ENCODE measurements around the gene NPLOC4. TPM values are rescaled to one million over a fixed set of nuclear protein-coding genes. Genes with fewer than 3 reads are reported as not detected.

The NPLOC4 gene
- total and polyA plus RNA-seq, 9 of the 15 experiments (the other 6 are each of a cell fraction or from before 2014, with no cell fraction given): 1.5 to 116 (median 64.5) TPM

DNA sequence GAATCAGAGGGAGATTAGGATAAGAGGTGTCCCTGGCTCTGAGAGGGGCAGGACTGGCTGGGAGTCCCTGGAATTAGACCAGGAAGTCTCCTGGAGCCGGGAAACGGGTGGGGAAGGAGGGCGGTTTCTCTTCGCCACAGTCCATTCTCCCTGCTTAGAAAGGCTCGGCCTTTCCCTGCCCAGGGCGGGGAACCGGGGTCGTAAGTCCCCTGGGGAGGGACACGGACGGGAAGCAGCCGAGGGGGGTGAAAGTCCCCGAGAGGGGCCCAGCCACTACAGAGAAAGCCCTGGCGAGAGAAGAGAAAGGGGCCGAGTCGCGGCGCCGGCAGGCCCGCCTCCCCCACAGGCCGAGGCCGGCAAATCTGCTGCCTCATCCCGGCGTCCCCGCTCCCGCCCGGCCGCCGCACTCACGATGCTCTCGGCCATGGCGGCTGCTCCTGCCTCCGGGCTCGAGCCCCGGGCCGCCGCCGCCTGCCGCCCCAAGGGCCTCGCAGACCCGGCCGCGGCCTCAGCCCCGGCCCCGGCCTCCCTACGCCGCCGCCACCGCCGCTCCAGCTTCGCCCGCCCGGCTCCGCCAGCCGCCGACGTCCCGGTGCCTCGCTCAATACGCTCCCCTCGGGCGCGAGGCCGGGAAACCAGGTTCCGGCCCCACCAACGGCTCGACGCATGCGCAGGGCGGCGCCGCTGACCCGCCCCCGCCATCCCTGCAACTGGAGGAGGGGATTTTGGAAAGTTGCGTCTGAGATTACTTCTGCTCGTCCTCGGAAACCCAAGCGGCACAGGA, at the start of gene NPLOC4, which contains the start of gene TSPAN10 (continued):
- no peak for TF ChIP-seq FIP1L1 (IDR thresholded peaks at IDR 0.05; ENCODE audit: low read depth, low read length, poor library complexity, severe bottlenecking)
- TF ChIP-seq TAF1 (IDR thresholded peaks at IDR 0.05; ENCODE audit: control insufficient read depth, extremely low read depth, insufficient read depth, low read length, severe bottlenecking): peak; percentile 98
- TF ChIP-seq, protein P1, sequence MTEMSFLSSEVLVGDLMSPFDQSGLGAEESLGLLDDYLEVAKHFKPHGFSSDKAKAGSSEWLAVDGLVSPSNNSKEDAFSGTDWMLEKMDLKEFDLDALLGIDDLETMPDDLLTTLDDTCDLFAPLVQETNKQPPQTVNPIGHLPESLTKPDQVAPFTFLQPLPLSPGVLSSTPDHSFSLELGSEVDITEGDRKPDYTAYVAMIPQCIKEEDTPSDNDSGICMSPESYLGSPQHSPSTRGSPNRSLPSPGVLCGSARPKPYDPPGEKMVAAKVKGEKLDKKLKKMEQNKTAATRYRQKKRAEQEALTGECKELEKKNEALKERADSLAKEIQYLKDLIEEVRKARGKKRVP (CRISPR knock-in tag; IDR thresholded peaks at IDR 0.05): 0 out of 2 replicates have a peak, but pooled peaks have one; percentile 12
- TF ChIP-seq, protein P2, sequence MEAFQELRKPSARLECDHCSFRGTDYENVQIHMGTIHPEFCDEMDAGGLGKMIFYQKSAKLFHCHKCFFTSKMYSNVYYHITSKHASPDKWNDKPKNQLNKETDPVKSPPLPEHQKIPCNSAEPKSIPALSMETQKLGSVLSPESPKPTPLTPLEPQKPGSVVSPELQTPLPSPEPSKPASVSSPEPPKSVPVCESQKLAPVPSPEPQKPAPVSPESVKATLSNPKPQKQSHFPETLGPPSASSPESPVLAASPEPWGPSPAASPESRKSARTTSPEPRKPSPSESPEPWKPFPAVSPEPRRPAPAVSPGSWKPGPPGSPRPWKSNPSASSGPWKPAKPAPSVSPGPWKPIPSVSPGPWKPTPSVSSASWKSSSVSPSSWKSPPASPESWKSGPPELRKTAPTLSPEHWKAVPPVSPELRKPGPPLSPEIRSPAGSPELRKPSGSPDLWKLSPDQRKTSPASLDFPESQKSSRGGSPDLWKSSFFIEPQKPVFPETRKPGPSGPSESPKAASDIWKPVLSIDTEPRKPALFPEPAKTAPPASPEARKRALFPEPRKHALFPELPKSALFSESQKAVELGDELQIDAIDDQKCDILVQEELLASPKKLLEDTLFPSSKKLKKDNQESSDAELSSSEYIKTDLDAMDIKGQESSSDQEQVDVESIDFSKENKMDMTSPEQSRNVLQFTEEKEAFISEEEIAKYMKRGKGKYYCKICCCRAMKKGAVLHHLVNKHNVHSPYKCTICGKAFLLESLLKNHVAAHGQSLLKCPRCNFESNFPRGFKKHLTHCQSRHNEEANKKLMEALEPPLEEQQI (IDR thresholded peaks at IDR 0.05): no peak
- no peak for TF ChIP-seq ZNF551 (CRISPR knock-in tag; IDR thresholded peaks at IDR 0.05)
- no peak for TF ChIP-seq NFYB (IDR thresholded peaks at IDR 0.05; ENCODE audit: extremely low read depth, insufficient read length)
- no peak for TF ChIP-seq STAT5A (IDR thresholded peaks at IDR 0.05; ENCODE audit: borderline replicate concordance, low read length)
- TF ChIP-seq ZNF184 (CRISPR knock-in tag; IDR thresholded peaks at IDR 0.05): no peak
- TF ChIP-seq XRCC3 (IDR thresholded peaks at IDR 0.05): no peak
- no peak for TF ChIP-seq RBM39 (optimal IDR thresholded peaks at IDR 0.05; ENCODE audit: low read depth, low read length)
- TF ChIP-seq, protein P3, sequence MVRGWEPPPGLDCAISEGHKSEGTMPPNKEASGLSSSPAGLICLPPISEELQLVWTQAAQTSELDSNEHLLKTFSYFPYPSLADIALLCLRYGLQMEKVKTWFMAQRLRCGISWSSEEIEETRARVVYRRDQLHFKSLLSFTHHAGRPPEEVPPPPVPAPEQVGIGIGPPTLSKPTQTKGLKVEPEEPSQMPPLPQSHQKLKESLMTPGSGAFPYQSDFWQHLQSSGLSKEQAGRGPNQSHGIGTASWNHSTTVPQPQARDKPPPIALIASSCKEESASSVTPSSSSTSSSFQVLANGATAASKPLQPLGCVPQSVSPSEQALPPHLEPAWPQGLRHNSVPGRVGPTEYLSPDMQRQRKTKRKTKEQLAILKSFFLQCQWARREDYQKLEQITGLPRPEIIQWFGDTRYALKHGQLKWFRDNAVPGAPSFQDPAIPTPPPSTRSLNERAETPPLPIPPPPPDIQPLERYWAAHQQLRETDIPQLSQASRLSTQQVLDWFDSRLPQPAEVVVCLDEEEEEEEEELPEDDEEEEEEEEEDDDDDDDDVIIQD (CRISPR knock-in tag; IDR thresholded peaks at IDR 0.05): no peak
- TF ChIP-seq CBFA2T3 (IDR thresholded peaks at IDR 0.05): no peak
- no peak for TF ChIP-seq HSF4 (CRISPR knock-in tag; IDR thresholded peaks at IDR 0.05; ENCODE audit: borderline replicate concordance)
- TF ChIP-seq SMAD2 (IDR thresholded peaks at IDR 0.05; ENCODE audit: low read depth, low read length): no peak
- TF ChIP-seq SREBF2 (CRISPR knock-in tag; IDR thresholded peaks at IDR 0.05): no peak
- TF ChIP-seq XRCC4 (IDR thresholded peaks at IDR 0.05; ENCODE audit: extremely low read depth, insufficient read depth, insufficient read length): no peak
- TF ChIP-seq, protein P4, sequence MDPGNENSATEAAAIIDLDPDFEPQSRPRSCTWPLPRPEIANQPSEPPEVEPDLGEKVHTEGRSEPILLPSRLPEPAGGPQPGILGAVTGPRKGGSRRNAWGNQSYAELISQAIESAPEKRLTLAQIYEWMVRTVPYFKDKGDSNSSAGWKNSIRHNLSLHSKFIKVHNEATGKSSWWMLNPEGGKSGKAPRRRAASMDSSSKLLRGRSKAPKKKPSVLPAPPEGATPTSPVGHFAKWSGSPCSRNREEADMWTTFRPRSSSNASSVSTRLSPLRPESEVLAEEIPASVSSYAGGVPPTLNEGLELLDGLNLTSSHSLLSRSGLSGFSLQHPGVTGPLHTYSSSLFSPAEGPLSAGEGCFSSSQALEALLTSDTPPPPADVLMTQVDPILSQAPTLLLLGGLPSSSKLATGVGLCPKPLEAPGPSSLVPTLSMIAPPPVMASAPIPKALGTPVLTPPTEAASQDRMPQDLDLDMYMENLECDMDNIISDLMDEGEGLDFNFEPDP (CRISPR knock-in tag; IDR thresholded peaks at IDR 0.05): no peak
- TF ChIP-seq, protein P5, sequence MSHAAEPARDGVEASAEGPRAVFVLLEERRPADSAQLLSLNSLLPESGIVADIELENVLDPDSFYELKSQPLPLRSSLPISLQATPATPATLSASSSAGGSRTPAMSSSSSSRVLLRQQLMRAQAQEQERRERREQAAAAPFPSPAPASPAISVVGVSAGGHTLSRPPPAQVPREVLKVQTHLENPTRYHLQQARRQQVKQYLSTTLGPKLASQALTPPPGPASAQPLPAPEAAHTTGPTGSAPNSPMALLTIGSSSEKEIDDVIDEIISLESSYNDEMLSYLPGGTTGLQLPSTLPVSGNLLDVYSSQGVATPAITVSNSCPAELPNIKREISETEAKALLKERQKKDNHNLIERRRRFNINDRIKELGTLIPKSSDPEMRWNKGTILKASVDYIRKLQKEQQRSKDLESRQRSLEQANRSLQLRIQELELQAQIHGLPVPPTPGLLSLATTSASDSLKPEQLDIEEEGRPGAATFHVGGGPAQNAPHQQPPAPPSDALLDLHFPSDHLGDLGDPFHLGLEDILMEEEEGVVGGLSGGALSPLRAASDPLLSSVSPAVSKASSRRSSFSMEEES (CRISPR knock-in tag; IDR thresholded peaks at IDR 0.05): no peak
- TF ChIP-seq EP400 (IDR thresholded peaks at IDR 0.05): peak; percentile 56; the same call in 1 of the 2 replicates
- TF ChIP-seq NFIC (IDR thresholded peaks at IDR 0.05): 0 out of 2 replicates have a peak, but pooled peaks have one; percentile 22

All from K562 (cell line).